Liver (tissue), 3 donors: Measurements from ENCODE around the gene HSPA1B.

ENCODE experiments used
- CTCF ChIP-seq: fragments of 150-350 bp; IDR thresholded peaks from 2 replicates; pipeline ENCODE4 v1.5.1; 2017; ENCODE audit warnings: improper control_type of control experiment, low read depth, low read length; ENCODE audit not compliant: missing input control
- JUND ChIP-seq, 2 donors: IDR thresholded peaks; 2 replicates each; pipeline ENCODE4 v1.6.1; 2016; ENCODE audit warnings: antibody characterized with exemption in 2 of 2
- NR2F2 ChIP-seq: IDR thresholded peaks from 2 replicates; pipeline ENCODE4 v1.6.1; 2016; ENCODE audit warnings: antibody characterized with exemption
- RAD21 ChIP-seq, 2 donors: IDR thresholded peaks; 2 replicates each; pipeline ENCODE4 v1.6.1; 2016; ENCODE audit warnings: antibody characterized with exemption in 2 of 2, mild to moderate bottlenecking in 2 of 2
- RXRA ChIP-seq, 2 donors: IDR thresholded peaks; 2 replicates each; pipeline ENCODE4 v1.6.1; 2017 to 2018; ENCODE audit warnings: antibody characterized with exemption in 2 of 2, mild to moderate bottlenecking in 1 of 2
- SP1 ChIP-seq: IDR thresholded peaks from 2 replicates; pipeline ENCODE4 v1.6.1; 2018; ENCODE audit warnings: antibody characterized with exemption, mild to moderate bottlenecking
- TAF1 ChIP-seq: conservative IDR thresholded peaks from 2 replicates; pipeline ENCODE4 v1.6.1; 2016; ENCODE audit warnings: antibody characterized with exemption, mild to moderate bottlenecking
- YY1 ChIP-seq: IDR thresholded peaks from 2 replicates; pipeline ENCODE4 v1.6.1; 2016; ENCODE audit warnings: antibody characterized with exemption, mild to moderate bottlenecking
- ZBTB33 ChIP-seq: IDR thresholded peaks from 2 replicates; pipeline ENCODE4 v1.6.1; 2016; ENCODE audit warnings: antibody characterized with exemption
- TF ChIP-seq, protein P1 (sequence below): IDR thresholded peaks from 2 replicates; pipeline ENCODE4 v1.6.1; 2016; ENCODE audit warnings: antibody characterized with exemption
- donor health status: healthy.
- donor health status: healthy.

DNA sequence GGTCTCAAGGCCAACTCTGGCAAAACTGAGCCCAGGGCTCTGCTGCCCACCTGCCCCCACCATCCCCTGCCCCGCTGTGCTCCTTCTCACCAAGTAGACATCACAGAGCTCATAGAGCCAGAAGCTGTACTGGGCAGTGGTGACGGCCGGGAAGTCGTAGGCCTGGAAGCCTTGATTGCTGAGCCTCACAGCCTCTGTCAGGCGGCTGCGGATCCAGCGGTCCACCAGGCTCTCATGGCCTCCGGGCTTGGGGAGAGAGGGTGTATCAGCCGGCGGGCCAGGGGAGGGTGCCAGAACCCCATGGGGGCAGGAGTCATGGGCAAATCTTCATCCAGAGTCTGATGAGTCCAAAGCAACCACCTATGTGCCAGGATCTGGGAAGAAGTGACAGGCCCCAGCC is 47.6 kb upstream of the HSPA1B start:
- TF ChIP-seq JUND (IDR thresholded peaks at IDR 0.05): no peak
- TF ChIP-seq CTCF: no peak
- no peak for TF ChIP-seq RXRA (IDR thresholded peaks at IDR 0.05)
- no peak for TF ChIP-seq NR2F2
- TF ChIP-seq TAF1: no peak
- no peak for TF ChIP-seq SP1
- TF ChIP-seq ZBTB33: no peak
- no peak for TF ChIP-seq YY1
- TF ChIP-seq RAD21 (IDR thresholded peaks at IDR 0.05): no peak
- TF ChIP-seq, protein P1, sequence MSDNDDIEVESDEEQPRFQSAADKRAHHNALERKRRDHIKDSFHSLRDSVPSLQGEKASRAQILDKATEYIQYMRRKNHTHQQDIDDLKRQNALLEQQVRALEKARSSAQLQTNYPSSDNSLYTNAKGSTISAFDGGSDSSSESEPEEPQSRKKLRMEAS: no peak
